HL-60 (cell line): ENCODE results near the gene ARL6IP1.
"Not testable (repeated sequence)": the region's sequence is repeated elsewhere in the genome, so short reads cannot be mapped to it uniquely, and the experiment has no call there.

Experiments used
- DNase-seq, 2 experiments: peaks; one replicate each; pipeline ENCODE4 v3.0.0-alpha.2; 2010 to 2020; ENCODE audit warnings: low read depth in 1 of 2, low spot score in 1 of 2
- H3K27ac ChIP-seq: fragments of 250-450 bp; sonication (Bioruptor Pico); replicated peaks from 2 replicates; pipeline ENCODE4 v1.5.1; 2020; ENCODE audit warnings: mild to moderate bottlenecking, moderate library complexity
- H3K27me3 ChIP-seq: fragments of 250-450 bp; sonication (Bioruptor Pico); 2 replicates; pipeline ENCODE4 v1.5.1; 2021; ENCODE audit warnings: mild to moderate bottlenecking, moderate library complexity; ENCODE audit not compliant: insufficient read depth, poor library complexity, severe bottlenecking
- H3K4me3 ChIP-seq: replicated peaks from 2 replicates; pipeline ENCODE4 v1.5.1; 2011; ENCODE audit warnings: mild to moderate bottlenecking, control low read depth, low read length; ENCODE audit not compliant: insufficient read depth

ARL6IP1 gene

GRCh38 chr16:18757960-18758660 is 43.2 kb downstream of the ARL6IP1 start:
- not testable (repeated sequence) for H3K27me3 ChIP-seq

GRCh38 chr16:18756639-18757038 is 44.7 kb downstream of the ARL6IP1 start:
- H3K27ac ChIP-seq, H3K4me3 ChIP-seq, DNase-seq, H3K27me3 ChIP-seq: not testable (repeated sequence)

More at GRCh38 chr16:18757960-18758660, 43.2 kb downstream of the ARL6IP1 start:
- H3K4me3 ChIP-seq, H3K27ac ChIP-seq, DNase-seq: not testable (repeated sequence)

- DNase-seq, H3K27me3 ChIP-seq, H3K4me3 ChIP-seq, H3K27ac ChIP-seq: not testable (repeated sequence)
These were observed 58.5 kb downstream of the ARL6IP1 start for GRCh38 chr16:18742870-18743269.
